Right lobe of liver (tissue), 6 donors: ENCODE results near the gene RPS21. TPM values are rescaled to one million over a fixed set of nuclear protein-coding genes. Genes with fewer than 3 reads are reported as not detected.

ENCODE experiments used
- ATAC-seq, 4 donors: fragments of 200-7000 bp; cut with Tn5 transposase; one replicate each; pipeline ENCODE4 v1.9.1; 2020; ENCODE audit warnings: mild to moderate bottlenecking in 4 of 4, moderate library complexity in 4 of 4
- DNase-seq, 3 donors: peaks; one replicate each; pipeline ENCODE4 v3.0.0-alpha.2; 2020
- H3K27ac ChIP-seq, 3 donors: fragments of 200-600 bp; one replicate each; pipeline ENCODE4 v1.8.0; 2022
- H3K27me3 ChIP-seq, 2 donors: fragments of 200-600 bp; one replicate each; pipeline ENCODE4 v1.8.0; 2022
- H3K36me3 ChIP-seq, 4 donors: fragments of 200-600 bp; sonication (generic) in 1 of 4; one replicate each; pipeline versions ENCODE4 v1.5.1 to v1.8.0; 2017 to 2022; ENCODE audit warnings: control low read depth in 1 of 4
- H3K4me1 ChIP-seq, 4 donors: fragments of 200-600 bp; sonication (generic) in 1 of 4; one replicate each; pipeline versions ENCODE4 v1.5.1 to v1.8.0; 2017 to 2022; ENCODE audit warnings: control low read depth in 1 of 4
- H3K4me3 ChIP-seq, 3 donors: fragments of 200-600 bp; one replicate each; pipeline ENCODE4 v1.8.0; 2022
- H3K9me3 ChIP-seq, 4 donors: fragments of 200-600 bp; sonication (generic) in 1 of 4; one replicate each; pipeline versions ENCODE4 v1.5.1 to v1.8.0; 2017 to 2022; ENCODE audit warnings: control low read depth in 1 of 4
- CTCF ChIP-seq, 4 donors: fragments of 200-600 bp in 3 of 4; fragments of 450-650 bp in 1 of 4; IDR thresholded peaks; one replicate each; pipeline versions ENCODE4 v1.5.1 to v1.8.0; 2016 to 2022; ENCODE audit warnings: antibody characterized with exemption in 4 of 4, mild to moderate bottlenecking in 2 of 4
- POLR2A ChIP-seq: fragments of 450-650 bp; IDR thresholded peaks from one replicate; pipeline ENCODE4 v1.6.1; 2017; ENCODE audit warnings: antibody characterized with exemption, mild to moderate bottlenecking
- WGBS: methylation state at CpG from one replicate; pipeline ENCODE4 v1.1.6; 2018; ENCODE audit warnings: low coverage, low lambda C conversion rate; ENCODE audit not compliant: insufficient coverage; ENCODE audit errors: missing lambda C conversion rate; 5-methylcytosine and 5-hydroxymethylcytosine counted together
- intact Hi-C, 2 donors: fragments of 100-400 bp; cut with DNase I; formaldehyde crosslinking; loops; one replicate each; pipeline versions ENCODE4 v1.11.2 to v1.14.1; 2022
- total RNA-seq, 6 experiments: library from RNA; depleted of rRNA in 2 of 6; stranded (reverse); fragments of >200 nt in 2 of 6; fragmentation: NEBNext Ultra II Directional in 3 of 6; extraction: Animal tissue kit (Norgen Biotek cat#: 25700) in 3 of 6; gene quantifications; one replicate each; pipeline versions ENCODE4 v1.1.0 to v1.2.4, GENCODE V29; 2016 to 2023
- donor health status: DM: no; HTN: yes; CAD: no.
- donor health status: DM: no; HTN: no; CAD: no.
- donor health status: DM: no; HTN: no; CAD: no.
- donor health status: DM: no; HTN: yes; CAD: no.
- donor health status: DM: no; HTN: yes; CAD: no.

The RPS21 gene
- total RNA-seq, 6 experiments from 2014 or later: 339 to 696 (median 413) TPM

- TF ChIP-seq CTCF (IDR thresholded peaks at IDR 0.05): no peak
- TF ChIP-seq POLR2A: no peak
- DNase-seq (no peak), ATAC-seq (no peak)
- Histone ChIP-seq H3K27ac (peak overlapping the region; percentile 15 to 94 (median 93)), H3K4me3 (peak overlapping the region; percentile 97 to 99 (median 99)), H3K36me3 (peaks cover 0 to 10% (median 0%) of the 10 kb centered on the region in 4 donors), H3K4me1 (peaks cover 0 to 34% (median 7%) of the 10 kb centered on the region in 4 donors), H3K27me3 (no peaks in the 10 kb centered on the region), H3K9me3 (no peaks in the 10 kb centered on the region)
- WGBS: under 1% methylated on average over 25 of the region's 47 CpGs
- intact Hi-C loops: no loop called here
These were observed 463 bp downstream of the RPS21 start for GRCh38 chr20:62387219-62387913.

GRCh38 chr20:62387933-62388635 is 1.2 kb downstream of the RPS21 start:
- no peaks in the 10 kb centered on the region for H3K9me3 ChIP-seq
- no peak for ATAC-seq
- intact Hi-C loops: no loop called here
- no peak overlapping the region for H3K27ac ChIP-seq
- peak overlapping the region; percentile 97 to 99 (median 99) for H3K4me3 ChIP-seq
- H3K27me3 ChIP-seq: no peaks in the 10 kb centered on the region
- peaks cover 0 to 10% (median 0%) of the 10 kb centered on the region in 4 donors for H3K36me3 ChIP-seq
- TF ChIP-seq CTCF (IDR thresholded peaks at IDR 0.05) (no peak), POLR2A (no peak)
- WGBS: 62% methylated on average over 17 of the region's 20 CpGs
- no peak for DNase-seq
- H3K4me1 ChIP-seq: peaks cover 0 to 34% (median 7%) of the 10 kb centered on the region in 4 donors

- H3K4me1 ChIP-seq: peaks cover 0 to 34% (median 7%) of the 10 kb centered on the region in 4 donors
- H3K4me3 ChIP-seq: no peak overlapping the region
- DNase-seq (no peak), ATAC-seq (no peak)
- intact Hi-C loops: no loop called here
- H3K27ac ChIP-seq: no peak overlapping the region
- peak in 1 of 4 donors; percentile 3 for TF ChIP-seq CTCF (IDR thresholded peaks at IDR 0.05)
- no peak for TF ChIP-seq POLR2A
- H3K36me3 ChIP-seq: peaks cover 0 to 10% (median 0%) of the 10 kb centered on the region in 4 donors
- H3K27me3 ChIP-seq: no peaks in the 10 kb centered on the region
- no peaks in the 10 kb centered on the region for H3K9me3 ChIP-seq
- WGBS: 78% methylated on average over 8 of the region's 11 CpGs
These were observed 2.1 kb downstream of the RPS21 start for GRCh38 chr20:62388839-62389600.

DNA sequence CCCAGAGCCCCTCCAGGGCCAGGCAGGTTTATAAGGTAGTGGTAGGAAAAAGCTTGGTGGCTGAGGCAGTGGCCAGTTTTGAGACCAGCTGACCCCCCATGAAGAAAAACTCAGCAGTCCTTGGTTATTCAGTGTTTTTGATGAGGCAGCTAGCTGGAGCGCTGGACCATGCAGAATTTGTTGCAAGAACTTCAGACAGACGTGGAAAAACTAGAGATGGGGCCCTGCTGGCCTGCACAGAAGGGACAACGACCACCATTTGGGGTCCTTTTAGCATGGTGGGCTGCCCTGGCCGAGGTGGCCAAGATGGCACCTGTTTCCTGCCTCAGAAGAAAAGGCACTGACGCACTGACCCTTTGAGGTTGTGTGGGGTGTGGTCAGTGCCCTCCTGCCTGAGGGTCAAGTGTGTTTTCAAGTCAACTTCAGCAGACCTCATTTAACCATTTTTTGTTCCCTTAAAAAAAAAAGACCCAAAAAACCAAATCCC is 2.7 kb downstream of the RPS21 start:
- no peaks in the 10 kb centered on the region for H3K27me3 ChIP-seq
- TF ChIP-seq POLR2A: no peak
- no peak for TF ChIP-seq CTCF (IDR thresholded peaks at IDR 0.05)
- intact Hi-C loops: no loop called here
- H3K4me3 ChIP-seq: no peak overlapping the region
- H3K27ac ChIP-seq: no peak overlapping the region
- H3K4me1 ChIP-seq: peaks cover 0 to 34% (median 7%) of the 10 kb centered on the region in 4 donors
- H3K9me3 ChIP-seq: no peaks in the 10 kb centered on the region
- no peak for DNase-seq
- no peak for ATAC-seq
- H3K36me3 ChIP-seq: peaks cover 0 to 10% (median 0%) of the 10 kb centered on the region in 4 donors
- no CpG with 5 or more reads among the region's 5 CpGs for WGBS
